GM12874 (cell line): ENCODE results near the gene PXDC1.

Source experiments
- CTCF ChIP-seq: IDR thresholded peaks from 2 replicates; pipeline ENCODE4 v1.5.1; 2011; ENCODE audit warnings: low read depth, mild to moderate bottlenecking, control low read depth, low read length, moderate library complexity; ENCODE audit not compliant: insufficient read depth

The PXDC1 gene

DNA sequence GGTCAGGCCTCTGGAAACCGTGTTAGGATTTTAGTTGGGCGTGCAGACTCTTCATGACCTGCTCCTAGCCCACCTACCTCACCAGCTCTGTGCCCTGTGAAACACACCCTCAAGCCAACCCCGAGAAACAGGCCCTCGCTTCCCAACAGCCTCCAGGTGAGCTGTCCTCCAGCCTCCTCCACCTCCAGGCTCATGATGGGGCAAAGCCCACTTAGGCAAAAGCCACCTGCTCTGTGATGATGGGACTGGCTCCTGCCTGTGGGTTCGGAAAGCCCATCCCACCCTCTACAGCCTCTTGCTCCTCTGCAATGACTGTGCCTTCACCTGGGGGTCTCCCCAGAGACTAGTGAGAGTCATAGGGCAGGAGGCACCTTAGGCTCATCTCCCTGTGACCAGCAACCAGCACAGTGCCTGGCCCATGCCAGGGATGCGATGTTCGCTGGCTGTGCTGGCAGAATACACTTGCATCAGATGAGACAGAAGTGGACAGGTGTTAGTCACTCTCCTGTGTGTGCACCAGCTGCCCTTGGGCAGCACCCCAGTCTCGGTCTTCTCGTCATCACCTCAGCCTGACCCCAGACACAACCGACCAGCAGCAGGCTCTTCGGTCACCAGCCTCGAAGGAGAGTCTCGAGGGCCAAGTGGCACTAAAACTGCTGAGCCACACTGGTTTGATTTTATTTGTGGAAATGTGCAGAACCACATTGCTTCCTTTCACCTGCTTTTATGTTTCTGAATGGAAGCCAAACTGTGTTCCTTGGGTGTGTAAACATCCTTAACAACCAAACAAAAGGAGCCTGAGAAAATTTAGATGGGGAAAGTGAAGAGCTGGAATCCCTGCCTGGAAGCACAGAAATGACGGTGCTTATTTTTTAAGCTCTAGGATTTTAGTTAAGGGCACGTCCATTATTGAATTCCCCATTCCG lies 10.7 kb downstream of the PXDC1 start:
- no peak for TF ChIP-seq CTCF

- TF ChIP-seq CTCF, result no peak
Measured at GRCh38 chr6:3739311-3739897, 12.1 kb downstream of the PXDC1 start.

DNA sequence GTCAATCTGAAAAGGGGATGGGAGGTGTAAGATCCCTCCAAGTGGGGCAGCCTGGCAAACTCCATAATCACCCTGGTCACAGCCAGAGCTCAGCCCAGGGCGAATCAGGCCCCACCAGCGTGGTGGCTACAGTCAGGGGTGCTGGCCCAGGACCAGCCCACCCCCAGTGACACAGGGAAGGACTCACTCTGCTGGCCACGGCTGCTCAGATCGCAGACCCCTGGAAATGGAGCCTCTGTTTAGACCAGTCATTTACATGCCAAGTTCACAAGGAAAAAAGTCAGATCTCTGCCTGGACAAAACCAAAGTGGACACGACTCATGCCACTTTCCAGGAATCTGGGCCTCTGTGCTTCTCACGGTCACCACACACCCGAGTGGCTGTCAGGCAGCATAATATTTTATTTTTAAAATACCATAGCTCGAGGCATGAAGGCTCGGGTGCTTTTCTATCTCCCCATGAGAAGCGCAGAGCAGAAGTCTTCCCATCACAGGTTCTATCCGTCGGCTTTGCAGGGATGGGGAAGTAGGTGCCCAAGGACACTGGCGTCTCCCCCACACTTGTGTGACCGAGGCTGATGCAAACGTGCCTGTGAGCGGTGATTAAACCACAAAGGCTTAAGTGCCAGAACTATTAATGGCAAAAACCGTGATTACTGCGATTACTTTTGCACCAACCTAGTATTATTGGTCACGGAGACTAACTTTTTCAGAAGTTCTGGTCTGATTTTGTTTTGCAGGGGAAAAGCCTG lies 13.0 kb downstream of the PXDC1 start:
- no peak for TF ChIP-seq CTCF

GRCh38 chr6:3737831-3738210 lies 13.7 kb downstream of the PXDC1 start:
- no peak for TF ChIP-seq CTCF

GRCh38 chr6:3737149-3737830 lies 14.2 kb downstream of the PXDC1 start:
- no peak for TF ChIP-seq CTCF

DNA sequence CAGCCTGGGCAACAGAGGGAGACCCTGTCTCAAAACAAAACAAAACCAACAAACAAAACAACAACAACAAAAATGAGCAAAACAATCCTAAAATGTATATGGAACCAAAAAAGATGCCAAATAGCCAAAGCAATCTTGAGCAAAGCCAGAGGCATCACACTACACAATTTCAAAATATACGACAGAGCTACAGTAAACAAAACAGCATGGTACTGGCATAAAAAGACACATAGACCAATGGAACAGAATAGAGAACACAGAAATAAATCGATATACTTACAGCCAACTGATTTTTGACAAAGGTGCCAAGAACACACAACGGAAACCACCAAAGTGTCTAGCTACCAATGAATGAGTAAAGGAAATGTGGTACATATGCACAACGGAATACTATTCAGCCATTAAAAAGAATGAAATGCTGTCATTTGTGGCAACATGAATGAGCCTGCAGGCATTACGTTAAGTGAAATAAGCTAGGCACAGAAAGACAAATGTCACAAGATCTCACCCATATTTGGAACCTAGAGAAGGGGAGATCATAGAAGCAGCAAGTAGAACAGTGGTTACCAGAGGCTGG lies 16.4 kb downstream of the PXDC1 start:
- no peak for TF ChIP-seq CTCF

DNA sequence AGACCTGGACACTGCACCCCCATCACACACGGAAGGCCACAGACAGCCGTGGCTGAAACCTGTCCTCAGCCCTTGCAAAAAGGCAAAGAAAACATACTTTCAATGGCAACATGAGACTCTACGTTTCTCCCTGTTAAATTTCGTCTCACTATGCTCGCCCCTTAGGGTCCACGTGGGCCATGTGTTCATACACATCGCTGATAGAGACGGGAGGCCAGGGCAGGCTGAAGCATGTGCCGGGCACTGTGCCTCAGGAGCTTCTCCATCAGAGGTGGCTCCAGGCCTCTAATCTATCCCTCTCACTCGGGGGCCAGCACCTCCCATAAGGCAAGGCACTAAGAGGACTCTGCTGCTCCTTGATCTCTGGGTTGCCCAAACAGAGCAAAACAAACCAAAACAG lies 17.5 kb downstream of the PXDC1 start:
- TF ChIP-seq CTCF, result no peak
